Caco-2 (cell line): ENCODE measurements around the gene GRM7. TPM values are rescaled to one million over a fixed set of nuclear protein-coding genes. Genes with fewer than 3 reads are reported as not detected.

Source experiments
- BruUV-seq: library from RNA; stranded (reverse); fragments of 400-500 nt; replicated peaks from 2 replicates; lab custom pipeline; 2021; lab: Mats Ljungman, UMichigan
- CTCF ChIA-PET: fragments of 300-600 bp; sonication (Branson Sonifier 250); formaldehyde crosslinking; loops from one replicate; lab custom pipeline; 2022; ENCODE audit warnings: antibody characterized with exemption; lab: Charles Lee
- POLR2A ChIA-PET: fragments of 300-600 bp; sonication (Branson Sonifier 250); formaldehyde crosslinking; loops from one replicate; lab custom pipeline; 2022; ENCODE audit warnings: antibody characterized with exemption; lab: Charles Lee
- DNase-seq, 2 experiments: peaks; one replicate each; pipeline versions ENCODE4 v3.0.0 to v3.0.0-alpha.2; 2020 to 2022
- H3K27me3 ChIP-seq: replicated peaks from 2 replicates; pipeline ENCODE4 v1.6.0; 2011; ENCODE audit warnings: low read length; ENCODE audit not compliant: control insufficient read depth, insufficient read depth
- H3K36me3 ChIP-seq: 2 replicates; pipeline ENCODE4 v1.5.1; 2011; ENCODE audit warnings: low read length; ENCODE audit not compliant: control insufficient read depth, insufficient read depth
- H3K4me1 ChIP-seq: fragments of 250-450 bp; sonication (Bioruptor Pico); 2 replicates; pipeline ENCODE4 v1.5.1; 2020; ENCODE audit warnings: mild to moderate bottlenecking
- H3K4me3 ChIP-seq: 2 replicates; pipeline ENCODE4 v1.5.1; 2011; ENCODE audit warnings: low read depth, mild to moderate bottlenecking, control low read depth, low read length
- H3K9me3 ChIP-seq: fragments of 250-450 bp; sonication (Bioruptor Pico); 2 replicates; pipeline ENCODE4 v1.5.1; 2020; ENCODE audit warnings: mild to moderate bottlenecking, moderate library complexity
- H3K27ac Mint-ChIP-seq: one replicate; pipeline ENCODE4 v1.8.0; 2022; ENCODE audit warnings: mixed read lengths; ENCODE audit not compliant: unreplicated experiment
- H3K27me3 Mint-ChIP-seq: one replicate; pipeline ENCODE4 v1.8.0; 2022; ENCODE audit warnings: mixed read lengths; ENCODE audit not compliant: insufficient read depth, unreplicated experiment
- H3K36me3 Mint-ChIP-seq: one replicate; pipeline ENCODE4 v1.8.0; 2022; ENCODE audit warnings: mild to moderate bottlenecking, mixed read lengths; ENCODE audit not compliant: insufficient read depth, unreplicated experiment
- H3K4me1 Mint-ChIP-seq: one replicate; pipeline ENCODE4 v1.8.0; 2022; ENCODE audit warnings: low read depth, mixed read lengths; ENCODE audit not compliant: unreplicated experiment
- H3K4me3 Mint-ChIP-seq: one replicate; pipeline ENCODE4 v1.8.0; 2022; ENCODE audit warnings: mild to moderate bottlenecking, moderate library complexity, mixed read lengths; ENCODE audit not compliant: unreplicated experiment
- H3K9me3 Mint-ChIP-seq: one replicate; pipeline ENCODE4 v1.8.0; 2022; ENCODE audit warnings: mixed read lengths; ENCODE audit not compliant: unreplicated experiment
- CTCF ChIP-seq, 2 experiments: fragments of 200-600 bp in 1 of 2; IDR thresholded peaks; 1 replicate in 1 of 2; 2 replicates in 1 of 2; pipeline versions ENCODE4 v1.5.1 to v1.8.0; 2011 to 2022; ENCODE audit warnings: antibody characterized with exemption in 1 of 2, control low read depth in 1 of 2, inconsistent platforms in 1 of 2, low read depth in 1 of 2, low read length in 1 of 2, mild to moderate bottlenecking in 1 of 2, moderate library complexity in 1 of 2; ENCODE audit not compliant: insufficient read depth in 1 of 2, severe bottlenecking in 1 of 2, unreplicated experiment in 1 of 2
- intact Hi-C: fragments of 100-400 bp; cut with micrococcal nuclease; formaldehyde crosslinking; loops from one replicate; pipeline ENCODE4 v1.10.0; 2022; ENCODE audit not compliant: unreplicated experiment
- total RNA-seq: library from RNA; stranded (reverse); gene quantifications from 2 replicates; pipeline ENCODE4 v1.2.3, GENCODE V29; 2022

The GRM7 gene
- total RNA-seq, 1 experiment from 2014 or later, result not detected

- no TSS peak for BruUV-seq
- ChIA-PET POLR2A (no interaction called here), CTCF (no interaction called here)
- Histone ChIP-seq H3K4me3 (no peak overlapping the region), H3K36me3 (no peaks in the 10 kb centered on the region), H3K27me3 (no peaks in the 10 kb centered on the region), H3K4me1 (no peaks in the 10 kb centered on the region), H3K9me3 (no peaks in the 10 kb centered on the region)
- H3K36me3 Mint-ChIP-seq, result no peaks in the 10 kb centered on the region
- H3K27me3 Mint-ChIP-seq, result peaks cover 7% of the 10 kb centered on the region
- H3K4me1 Mint-ChIP-seq, result no peaks in the 10 kb centered on the region
- no peaks in the 10 kb centered on the region for H3K9me3 Mint-ChIP-seq
- DNase-seq, result no peak
- intact Hi-C loops, result no loop called here
- no peak overlapping the region for H3K4me3 Mint-ChIP-seq
- TF ChIP-seq CTCF (IDR thresholded peaks at IDR 0.05; ENCODE audit: insufficient read depth in 1 of 2, low read depth in 1 of 2, low read length in 1 of 2, severe bottlenecking in 1 of 2, unreplicated experiment in 1 of 2), result no peak
- H3K27ac Mint-ChIP-seq, result no peak overlapping the region
Observed at GRCh38 chr3:7315037-7315436, 454.1 kb downstream of the GRM7 start.

DNA sequence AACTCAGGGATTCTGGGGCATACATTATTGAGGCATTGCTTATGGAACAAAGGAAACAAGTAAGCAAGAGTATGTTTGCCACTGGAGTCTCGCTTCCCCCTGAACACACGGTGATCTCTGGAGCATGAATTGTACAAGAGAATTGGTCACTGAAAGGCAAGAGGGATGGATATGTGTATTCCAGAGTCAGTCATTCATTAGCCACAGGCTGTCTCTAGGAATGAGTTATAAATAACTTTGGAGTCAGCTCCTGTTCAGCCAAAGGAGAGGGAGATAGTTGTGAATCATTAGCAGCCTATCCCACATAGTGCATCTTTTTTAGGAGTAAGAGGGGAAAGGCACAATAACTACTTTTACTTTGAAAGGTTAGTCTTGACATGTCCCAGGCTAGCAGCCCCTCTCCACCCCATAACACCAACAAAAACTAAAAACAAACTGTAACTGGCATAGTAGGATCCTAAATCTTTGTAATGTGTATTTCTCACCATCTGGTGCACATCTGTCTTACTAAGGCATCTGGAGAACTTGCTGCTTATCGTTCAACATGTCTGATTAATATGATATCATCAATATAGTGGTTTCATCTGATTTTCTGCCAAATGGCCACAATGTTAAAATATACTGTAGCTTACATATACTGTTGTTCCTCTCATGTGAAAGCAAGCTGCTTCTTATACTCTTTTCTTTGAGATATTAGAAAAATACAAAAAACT is 462.2 kb downstream of the GRM7 start:
- CTCF ChIA-PET, result no interaction called here

GRCh38 chr3:7328339-7328738 is 467.4 kb downstream of the GRM7 start:
- no peaks in the 10 kb centered on the region for H3K9me3 Mint-ChIP-seq
- no peaks in the 10 kb centered on the region for H3K27me3 ChIP-seq
- no TSS peak for BruUV-seq
- H3K4me1 Mint-ChIP-seq, result no peaks in the 10 kb centered on the region
- peak; percentile 45 to 56 for DNase-seq
- no peaks in the 10 kb centered on the region for H3K36me3 Mint-ChIP-seq
- no peak overlapping the region for H3K4me3 ChIP-seq
- 0 out of 2 replicates have a peak, but pooled peaks cover 4% of the 10 kb centered on the region for H3K4me1 ChIP-seq
- H3K9me3 ChIP-seq, result no peaks in the 10 kb centered on the region
- H3K27me3 Mint-ChIP-seq, result no peaks in the 10 kb centered on the region
- intact Hi-C loops, result no loop called here
- no peaks in the 10 kb centered on the region for H3K36me3 ChIP-seq
- H3K27ac Mint-ChIP-seq, result no peak overlapping the region
- ChIA-PET CTCF (no interaction called here), POLR2A (no interaction called here)
- TF ChIP-seq CTCF (IDR thresholded peaks at IDR 0.05; ENCODE audit: insufficient read depth in 1 of 2, low read depth in 1 of 2, low read length in 1 of 2, severe bottlenecking in 1 of 2, unreplicated experiment in 1 of 2), result no peak
- no peak overlapping the region for H3K4me3 Mint-ChIP-seq

More for the DNA sequence above, 462.2 kb downstream of the GRM7 start:
- Mint-ChIP-seq H3K4me1 (no peaks in the 10 kb centered on the region), H3K36me3 (no peaks in the 10 kb centered on the region), H3K4me3 (no peak overlapping the region), H3K9me3 (no peaks in the 10 kb centered on the region), H3K27ac (no peak overlapping the region), H3K27me3 (no peaks in the 10 kb centered on the region)
- Histone ChIP-seq H3K4me3 (no peak overlapping the region), H3K27me3 (no peaks in the 10 kb centered on the region), H3K4me1 (no peaks in the 10 kb centered on the region), H3K36me3 (no peaks in the 10 kb centered on the region), H3K9me3 (no peaks in the 10 kb centered on the region)
- no peak for DNase-seq
- TF ChIP-seq CTCF (IDR thresholded peaks at IDR 0.05; ENCODE audit: insufficient read depth in 1 of 2, low read depth in 1 of 2, low read length in 1 of 2, severe bottlenecking in 1 of 2, unreplicated experiment in 1 of 2), result no peak
- intact Hi-C loops, result no loop called here
- BruUV-seq, result no TSS peak
- POLR2A ChIA-PET, result no interaction called here
